Measurements from ENCODE around the gene CPNE5.

The CPNE5 gene

DNA sequence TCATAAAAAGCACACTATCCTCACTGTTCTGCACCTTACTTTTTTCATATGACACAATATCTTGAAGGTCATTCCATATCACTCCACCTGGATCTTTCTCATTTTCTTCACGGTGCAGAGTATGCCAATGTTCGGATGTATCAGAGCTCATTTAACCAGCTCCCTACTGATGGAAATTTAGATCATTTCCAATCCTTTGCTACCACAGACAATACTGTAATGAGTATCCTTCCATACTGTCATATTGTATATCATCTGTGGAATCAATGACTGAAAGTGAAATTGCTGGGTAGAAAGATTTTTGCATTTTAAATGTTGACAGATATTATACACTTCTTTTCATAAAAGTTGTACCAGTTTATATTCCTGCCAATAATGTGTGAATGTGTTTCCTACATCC, 143.8 kb downstream of the CPNE5 start:
- no peak for DNase-seq

DNA sequence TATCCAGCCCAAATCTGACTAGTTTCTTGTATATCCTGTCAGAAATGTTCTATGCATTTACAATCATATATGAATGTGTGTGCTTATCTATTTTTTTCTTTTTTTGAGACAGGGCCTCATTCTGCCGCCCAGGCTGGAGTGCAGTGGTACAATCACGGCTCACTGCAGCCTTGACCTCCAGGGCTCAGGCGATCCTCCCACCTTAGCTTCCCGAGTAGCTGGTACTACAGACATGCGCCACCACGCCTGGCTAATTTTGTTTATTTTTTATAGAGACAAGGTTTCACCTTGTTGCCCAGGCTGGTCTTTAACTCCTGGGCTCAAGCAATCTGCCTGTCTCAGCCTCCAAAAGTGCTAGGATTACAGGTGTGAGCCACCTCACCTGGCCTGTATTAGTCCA, 144.6 kb downstream of the CPNE5 start:
- DNase-seq, result no peak

DNA sequence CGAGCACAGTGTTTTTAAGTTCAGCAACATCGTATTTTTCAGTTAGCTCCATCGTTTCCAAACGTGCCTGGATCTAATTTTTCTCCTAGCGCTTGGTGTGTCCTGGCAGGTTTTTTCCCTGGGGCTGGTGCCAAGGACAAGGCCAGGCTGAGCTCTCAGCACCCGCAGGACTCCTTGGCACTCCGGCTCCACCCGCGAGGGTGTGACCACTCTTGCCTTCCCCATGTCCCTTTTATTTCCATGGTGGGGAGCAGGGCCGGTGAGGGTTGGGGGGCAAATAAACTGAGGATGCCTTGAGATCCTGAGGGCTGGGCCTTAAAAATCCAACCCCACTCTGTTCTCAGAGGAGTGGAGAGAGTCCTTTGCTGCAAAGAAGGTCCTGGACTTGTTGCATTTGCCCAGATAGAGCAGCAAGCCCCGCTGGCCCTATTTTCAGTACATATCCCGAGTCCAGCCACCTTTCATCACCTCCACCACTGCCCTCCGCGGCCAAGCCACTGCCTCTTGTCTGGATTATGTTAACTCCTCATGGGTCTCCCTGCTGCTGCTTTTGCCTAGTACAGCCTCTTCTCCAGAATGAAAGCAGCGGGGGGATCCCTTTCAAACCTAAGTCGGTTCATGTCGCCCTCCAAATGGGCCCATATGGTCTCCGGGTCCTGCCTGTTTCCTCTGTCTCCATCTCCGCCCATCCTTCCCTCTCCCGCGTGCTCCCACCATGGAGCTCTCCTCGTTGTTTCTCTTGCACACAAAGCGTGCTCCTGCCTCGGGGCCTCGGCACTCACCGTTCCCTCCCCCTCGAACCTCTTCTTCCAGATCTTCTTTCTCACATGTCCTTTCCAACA, 146.2 kb downstream of the CPNE5 start:
- no peak for DNase-seq

DNA sequence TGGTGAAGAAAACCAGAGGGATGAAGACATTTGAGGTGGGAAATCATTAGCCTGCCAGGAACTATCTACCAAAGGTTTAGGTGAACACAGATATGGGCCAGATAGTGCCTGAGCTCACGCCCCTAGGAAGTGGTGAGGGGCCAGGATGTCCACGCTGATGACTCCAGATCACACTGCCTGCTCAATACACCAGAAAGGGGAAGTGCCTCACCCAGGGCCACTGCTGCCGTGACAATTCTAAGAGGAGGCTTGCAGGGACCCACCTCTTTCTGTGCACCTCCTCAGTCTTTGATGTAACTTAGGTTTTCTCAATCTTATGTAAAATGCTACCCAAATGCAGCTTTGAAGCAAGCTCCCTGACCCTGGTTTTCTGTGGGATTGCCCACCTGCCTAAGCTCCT, 147.0 kb downstream of the CPNE5 start:
- DNase-seq, result no peak

DNA sequence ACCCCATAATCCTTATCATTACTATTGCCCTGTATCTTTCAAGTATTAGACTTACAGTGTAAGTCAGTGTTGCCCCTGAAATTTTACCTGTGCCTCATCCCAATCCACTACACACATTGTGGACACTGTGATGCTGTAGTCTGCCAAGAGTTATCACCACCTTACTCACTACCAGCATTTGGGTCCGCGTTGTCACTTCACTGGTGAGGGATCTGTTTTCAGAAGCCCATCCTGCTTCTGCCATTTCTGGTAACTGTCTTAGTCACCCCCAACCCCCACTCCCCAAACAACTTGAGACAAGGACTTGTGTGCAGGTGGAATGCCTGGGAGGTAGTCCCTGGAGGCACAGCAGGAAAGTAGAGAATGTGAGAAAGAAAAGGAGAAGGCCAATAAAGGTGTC, 147.6 kb downstream of the CPNE5 start:
- no peak for DNase-seq

DNA sequence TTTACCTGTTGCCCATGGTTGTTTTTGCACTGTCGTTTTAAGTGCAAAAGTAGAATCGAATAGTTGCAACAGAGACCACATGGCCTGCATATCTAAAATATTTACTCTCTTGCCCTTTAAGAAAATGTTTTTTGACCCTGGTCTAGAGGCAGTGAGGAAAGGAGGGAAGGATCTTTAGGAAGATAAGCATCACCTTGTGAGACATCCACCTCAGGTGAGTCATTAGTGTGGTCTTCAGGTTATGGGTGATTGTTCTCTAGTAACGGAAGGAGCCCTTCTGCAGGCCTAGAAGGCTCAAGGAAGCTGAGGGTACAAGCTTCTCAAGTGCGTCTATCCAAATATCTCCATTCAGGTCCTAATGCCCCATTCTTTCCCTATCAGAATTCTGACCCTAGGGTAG, 148.2 kb downstream of the CPNE5 start:
- DNase-seq, result no peak
